Measurements from ENCODE around the gene SPATS2. TPM values are rescaled to one million over a fixed set of nuclear protein-coding genes. Genes with fewer than 3 reads are reported as not detected.

SPATS2 gene
- total RNA-seq, 2 experiments from 2014 or later = 6.1 to 6.4 TPM

DNA sequence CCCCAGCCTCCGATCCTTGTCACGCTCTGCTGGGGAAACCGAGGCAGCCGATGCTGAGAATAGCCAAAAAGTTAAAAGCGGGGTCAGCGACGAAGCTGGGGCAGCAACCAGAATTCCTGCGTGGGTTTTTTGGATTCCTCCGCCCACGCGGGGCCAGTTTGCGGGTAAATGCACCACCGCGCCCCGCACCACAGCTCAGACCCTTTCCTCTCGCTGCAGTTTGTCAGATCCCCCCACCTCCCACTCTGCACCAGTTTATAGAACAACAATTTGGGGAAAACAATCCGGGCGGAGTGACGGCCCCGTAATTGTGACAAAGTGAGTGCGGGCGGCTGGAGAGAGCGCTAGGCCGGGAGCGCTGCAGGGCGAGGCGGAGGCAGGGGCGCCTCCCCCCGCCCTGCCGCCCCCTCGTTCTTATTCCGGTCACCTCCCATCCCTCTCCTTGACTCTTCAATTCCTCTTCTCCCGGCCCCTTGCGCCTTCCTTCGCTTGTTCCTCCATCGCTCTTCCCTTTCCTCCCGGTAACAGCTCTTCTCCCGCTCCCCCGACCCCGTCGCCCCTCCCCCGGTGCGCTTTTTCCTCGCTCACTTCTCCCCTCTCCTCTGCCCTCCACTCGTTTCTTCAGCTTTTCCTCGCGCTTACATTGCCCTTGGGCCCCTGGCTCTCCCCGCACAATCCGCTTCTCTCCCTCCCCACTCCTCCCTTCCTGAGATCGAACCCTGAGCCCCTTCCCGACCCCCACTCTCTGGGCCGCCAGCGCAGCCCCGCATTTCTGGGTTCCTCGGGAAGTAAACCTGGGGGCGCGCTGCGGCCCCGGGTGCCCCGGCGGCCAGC lies 21.2 kb upstream of the SPATS2 start:
- CTCF ChIA-PET = interaction anchor here (2.1 to 2.5 kb wide), 4 partner anchors 12 to 58 kb away, joined by 28 to 47 read pairs (median 38); partner anchors contain the start of gene SPATS2
- intact Hi-C loops (cut with DNase I, micrococcal nuclease) = no loop called here
- DNase-seq (peak in 1 of 14 experiments; percentile 24), ATAC-seq (ENCODE audit: poor library complexity) (no peak)
- H3K27me3 ChIP-seq (ENCODE audit: control insufficient read depth in 1 of 2, insufficient read depth in 2 of 2, low read length in 2 of 2) = peaks cover 86 to 94% of the 10 kb centered on the region in 2 experiments
- Mint-ChIP-seq H3K4me3 (peak overlapping the region; percentile 83), H3K4me1 (ENCODE audit: low read depth) (peaks cover 46% of the 10 kb centered on the region), H3K27me3 (peaks cover 86% of the 10 kb centered on the region), H3K27ac (no peak overlapping the region), H3K36me3 (ENCODE audit: low read depth) (no peaks in the 10 kb centered on the region), H3K9me3 (no peaks in the 10 kb centered on the region)
- H3K27ac ChIP-seq (ENCODE audit: low read depth in 1 of 2, low read length in 2 of 2) = no peak overlapping the region
- peak overlapping the region; percentile 53 for H3K4me3 ChIP-seq (ENCODE audit: low read length)
- TF ChIP-seq, protein P1, sequence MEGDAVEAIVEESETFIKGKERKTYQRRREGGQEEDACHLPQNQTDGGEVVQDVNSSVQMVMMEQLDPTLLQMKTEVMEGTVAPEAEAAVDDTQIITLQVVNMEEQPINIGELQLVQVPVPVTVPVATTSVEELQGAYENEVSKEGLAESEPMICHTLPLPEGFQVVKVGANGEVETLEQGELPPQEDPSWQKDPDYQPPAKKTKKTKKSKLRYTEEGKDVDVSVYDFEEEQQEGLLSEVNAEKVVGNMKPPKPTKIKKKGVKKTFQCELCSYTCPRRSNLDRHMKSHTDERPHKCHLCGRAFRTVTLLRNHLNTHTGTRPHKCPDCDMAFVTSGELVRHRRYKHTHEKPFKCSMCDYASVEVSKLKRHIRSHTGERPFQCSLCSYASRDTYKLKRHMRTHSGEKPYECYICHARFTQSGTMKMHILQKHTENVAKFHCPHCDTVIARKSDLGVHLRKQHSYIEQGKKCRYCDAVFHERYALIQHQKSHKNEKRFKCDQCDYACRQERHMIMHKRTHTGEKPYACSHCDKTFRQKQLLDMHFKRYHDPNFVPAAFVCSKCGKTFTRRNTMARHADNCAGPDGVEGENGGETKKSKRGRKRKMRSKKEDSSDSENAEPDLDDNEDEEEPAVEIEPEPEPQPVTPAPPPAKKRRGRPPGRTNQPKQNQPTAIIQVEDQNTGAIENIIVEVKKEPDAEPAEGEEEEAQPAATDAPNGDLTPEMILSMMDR (IDR thresholded peaks at IDR 0.05) = no peak
- POLR2A ChIA-PET = interaction anchor here (1.0 to 2.8 kb wide), 5 partner anchors 8 to 83 kb away, joined by 3 to 17 read pairs (median 7); partner anchors contain the start of genes C1QL4, SPATS2 and TROAP
- H3K4me1 ChIP-seq (ENCODE audit: insufficient read depth, low read length) = peaks cover 68% of the 10 kb centered on the region
- no peaks in the 10 kb centered on the region for H3K36me3 ChIP-seq (ENCODE audit: insufficient read depth, low read length)
- peaks cover 0 to 20% of the 10 kb centered on the region in 2 experiments for H3K9me3 ChIP-seq (ENCODE audit: control insufficient read depth in 1 of 2, insufficient read depth in 1 of 2, low read length in 2 of 2)

DNA sequence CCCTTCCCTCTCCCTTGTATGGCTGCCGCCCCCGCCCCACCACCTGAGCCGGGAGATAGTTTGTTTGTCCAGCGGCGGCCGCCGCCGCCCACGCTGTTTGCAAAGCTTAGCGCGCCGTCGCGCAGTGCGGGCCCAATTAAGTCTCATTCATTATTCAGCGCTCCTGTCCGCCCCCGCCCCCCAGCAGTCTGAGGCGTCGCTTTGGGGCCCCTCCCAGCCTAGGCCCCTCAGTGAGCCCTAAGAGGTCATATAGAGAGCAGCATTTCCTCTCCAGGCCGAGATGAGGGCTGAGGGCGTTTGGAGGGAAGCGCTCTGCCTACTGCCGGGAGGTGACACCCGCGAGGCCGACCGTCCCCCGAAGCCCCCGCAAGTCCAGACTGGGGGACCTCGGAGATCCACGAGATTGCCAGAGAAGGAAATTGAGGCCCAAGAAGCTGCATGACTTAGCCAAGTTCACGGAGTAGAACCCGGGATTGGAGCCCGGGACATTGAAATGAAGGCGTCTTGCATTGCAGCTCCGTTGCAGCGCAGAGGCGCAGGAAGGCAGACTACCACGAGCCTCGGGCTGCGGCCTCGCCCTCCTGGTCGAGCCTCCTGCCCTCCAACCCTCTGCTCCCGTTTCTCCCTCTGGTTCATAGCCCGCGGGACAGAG lies 20.5 kb upstream of the SPATS2 start, which contains the start of gene DNAJC22:
Gene DNAJC22 (plus strand): TSS at position 230 of the 652 bp plus-strand sequence. CDS start 1,985 bp downstream, outside the sequence.
- Histone ChIP-seq H3K4me1 (ENCODE audit: insufficient read depth, low read length) (peaks cover 65% of the 10 kb centered on the region), H3K4me3 (ENCODE audit: low read length) (peak within 1 kb of the TSS; percentile 53), H3K27me3 (ENCODE audit: control insufficient read depth in 1 of 2, insufficient read depth in 2 of 2, low read length in 2 of 2) (peaks cover 85 to 90% of the 10 kb centered on the region in 2 experiments), H3K9me3 (ENCODE audit: control insufficient read depth in 1 of 2, insufficient read depth in 1 of 2, low read length in 2 of 2) (peaks cover 0 to 20% of the 10 kb centered on the region in 2 experiments), H3K27ac (ENCODE audit: low read depth in 1 of 2, low read length in 2 of 2) (no peak within 1 kb of the TSS), H3K36me3 (ENCODE audit: insufficient read depth, low read length) (no peaks in the 10 kb centered on the region)
- intact Hi-C loops (cut with DNase I, micrococcal nuclease) = loop anchor here (1.0 kb wide), 1 partner anchor 58 kb away; no protein-coding TSS in a partner anchor
- ChIA-PET POLR2A (interaction anchor here (1.0 to 2.8 kb wide), 6 partner anchors 9 to 84 kb away, joined by 3 to 17 read pairs (median 6); partner anchors contain the start of genes C1QL4, SPATS2 and TROAP), CTCF (interaction anchor here (0.7 to 2.5 kb wide), 15 partner anchors 7 to 277 kb away, joined by 3 to 47 read pairs (median 6); partner anchors contain the start of genes C1QL4, PRPF40B, SPATS2 and TROAP)
- Mint-ChIP-seq H3K4me1 (ENCODE audit: low read depth) (peaks cover 42% of the 10 kb centered on the region), H3K27ac (no peak within 1 kb of the TSS), H3K4me3 (peak within 1 kb of the TSS; percentile 83), H3K36me3 (ENCODE audit: low read depth) (no peaks in the 10 kb centered on the region), H3K9me3 (no peaks in the 10 kb centered on the region), H3K27me3 (peaks cover 85% of the 10 kb centered on the region)
- TF ChIP-seq, protein P1 (IDR thresholded peaks at IDR 0.05) = no peak
- DNase-seq = peak in 4 of 14 experiments; percentile 40 to 57 (median 49)
- ATAC-seq (ENCODE audit: poor library complexity) = peak; percentile 10

Data from CD4-positive, alpha-beta T cell (primary cell).